HG03139 (cell line): Measurements from ENCODE around the gene MBD5.

Experiments used
- ATAC-seq: cut with Tn5 transposase; IDR thresholded peaks from one replicate; pipeline ENCODE4 v1.9.1; 2021; ENCODE audit not compliant: unreplicated experiment

Gene MBD5

DNA sequence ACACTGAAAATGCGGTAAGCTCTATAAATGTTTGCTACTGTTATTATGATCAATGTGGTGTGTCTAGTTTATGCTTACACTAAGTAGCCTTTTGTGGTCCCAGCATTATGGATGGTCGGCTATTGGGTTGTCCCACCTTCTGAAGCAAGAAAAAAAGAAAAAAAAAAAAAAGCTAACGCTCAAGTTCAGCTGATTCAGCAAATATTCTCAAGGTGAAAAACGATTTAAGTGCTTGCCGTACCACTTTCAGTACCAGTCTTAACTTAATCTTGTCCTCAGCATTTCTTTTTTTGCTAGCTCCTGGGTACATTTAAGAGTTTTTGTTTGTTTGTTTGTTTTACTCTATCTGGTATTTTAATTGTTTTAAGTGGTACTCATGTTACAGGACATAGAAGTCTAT is 87.5 kb downstream of the MBD5 start:
- ATAC-seq: no peak

GRCh38 chr2:148110184-148110583 is 89.3 kb downstream of the MBD5 start:
- no peak for ATAC-seq

GRCh38 chr2:148122788-148123187 is 101.9 kb downstream of the MBD5 start:
- no peak for ATAC-seq

DNA sequence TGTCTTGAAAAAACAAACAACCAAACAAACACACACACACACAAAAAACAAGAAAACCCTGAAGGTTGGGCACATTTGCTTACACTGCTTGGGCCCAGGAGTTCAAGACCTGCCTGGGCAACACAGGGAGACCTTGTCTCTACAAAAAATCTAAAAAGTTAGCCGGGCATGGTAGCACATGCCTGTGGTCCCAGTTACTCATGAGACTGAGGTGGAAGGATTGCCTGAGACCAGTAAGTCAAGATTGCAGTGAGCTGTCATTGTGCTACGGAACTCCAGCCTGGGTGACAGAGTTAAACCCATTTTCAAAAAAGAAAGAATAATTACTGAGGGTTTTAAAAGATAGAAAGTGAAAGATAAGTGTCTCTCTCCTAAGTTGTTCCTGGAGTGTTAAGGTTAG is 103.4 kb downstream of the MBD5 start:
- no peak for ATAC-seq

DNA sequence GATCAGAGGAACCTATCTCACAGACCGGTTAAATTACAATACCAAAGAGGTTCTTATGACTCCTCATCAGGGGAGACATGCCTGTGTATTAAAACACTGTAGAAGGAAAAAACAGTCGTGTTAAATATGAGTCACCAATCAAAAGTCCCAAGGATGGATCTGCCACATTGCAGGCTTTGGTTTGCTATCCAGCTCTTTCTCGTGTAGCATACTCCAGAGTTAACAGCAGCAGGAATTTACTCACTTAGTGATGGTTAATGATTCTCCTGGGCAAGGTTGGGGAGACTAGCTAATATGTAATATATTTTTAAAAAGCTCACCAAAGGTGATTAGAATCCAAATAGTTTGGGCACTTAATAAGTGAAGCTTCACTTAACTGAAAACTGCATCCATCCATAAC is 109.7 kb downstream of the MBD5 start:
- ATAC-seq: no peak

- no peak for ATAC-seq
Observed at GRCh38 chr2:148132412-148132811, 111.5 kb downstream of the MBD5 start.

- no peak for ATAC-seq
Observed at GRCh38 chr2:148135705-148136104, 114.8 kb downstream of the MBD5 start.

DNA sequence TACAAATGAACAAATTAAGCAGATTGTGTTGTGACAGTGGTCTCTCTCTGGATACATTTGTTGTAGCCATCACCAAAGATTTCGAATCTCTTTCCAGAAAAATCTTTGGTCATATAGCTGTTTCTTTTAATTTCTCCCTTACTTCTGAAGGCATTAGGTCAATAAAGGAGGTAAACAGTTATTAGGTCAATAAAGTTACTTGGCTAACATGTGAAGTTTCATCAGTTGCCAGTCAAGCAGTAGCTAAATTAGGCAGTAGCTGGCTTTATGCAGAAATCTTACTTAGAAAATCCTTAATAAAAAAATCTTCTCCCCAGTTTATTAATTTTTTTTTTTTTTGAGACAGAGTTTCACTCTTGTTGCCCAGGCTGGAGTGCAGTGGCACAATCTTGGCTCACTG is 115.5 kb downstream of the MBD5 start:
- ATAC-seq: no peak

DNA sequence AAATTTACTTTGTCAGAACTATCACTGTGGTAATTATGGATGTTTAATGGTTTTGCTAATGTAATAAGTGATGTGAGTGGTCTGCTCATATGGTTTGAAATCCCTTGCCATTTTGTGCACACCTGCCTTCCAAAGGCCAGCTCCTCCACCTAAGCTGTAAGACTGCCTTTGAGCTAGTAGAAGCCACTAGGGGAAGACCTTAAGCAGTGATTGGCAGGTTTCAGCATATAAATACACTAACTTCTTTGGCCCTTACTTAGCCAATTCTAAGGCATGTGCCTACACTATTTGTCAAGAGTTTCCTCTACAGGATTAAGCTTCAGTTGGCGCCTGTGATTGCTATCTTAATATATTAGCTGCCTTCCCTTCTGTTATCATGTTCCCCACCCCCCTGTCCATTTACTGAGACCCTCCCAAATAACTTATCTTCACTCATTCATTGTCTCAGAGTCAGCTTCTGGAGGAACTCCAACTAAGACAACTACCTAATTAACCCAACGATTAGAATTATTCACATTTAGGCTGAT is 141.1 kb downstream of the MBD5 start:
- ATAC-seq: no peak

- ATAC-seq: no peak
Observed at GRCh38 chr2:148162871-148163270, 142.0 kb downstream of the MBD5 start.

GRCh38 chr2:148165975-148166374 is 145.1 kb downstream of the MBD5 start:
- ATAC-seq: no peak

- no peak for ATAC-seq
Observed at GRCh38 chr2:148167241-148167766, 146.4 kb downstream of the MBD5 start.

DNA sequence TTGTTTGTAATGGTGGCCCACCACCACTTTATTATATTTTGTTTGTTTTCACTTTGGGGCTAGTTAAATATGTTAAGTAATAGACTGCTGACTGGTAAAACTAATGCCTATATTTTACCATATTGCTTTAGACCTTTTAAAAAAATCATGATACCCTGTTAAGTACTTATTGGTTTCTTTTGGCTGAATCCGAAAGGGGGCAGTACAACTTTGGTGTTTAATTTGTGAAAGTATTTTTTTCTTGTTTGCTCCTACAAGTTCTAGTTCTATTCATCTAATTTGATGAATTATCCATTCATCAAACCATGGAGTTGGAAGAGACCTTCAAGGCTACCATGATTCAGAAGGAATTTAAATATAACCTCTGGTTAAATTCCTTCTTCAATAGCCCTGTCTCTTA is 147.0 kb downstream of the MBD5 start:
- ATAC-seq: no peak

DNA sequence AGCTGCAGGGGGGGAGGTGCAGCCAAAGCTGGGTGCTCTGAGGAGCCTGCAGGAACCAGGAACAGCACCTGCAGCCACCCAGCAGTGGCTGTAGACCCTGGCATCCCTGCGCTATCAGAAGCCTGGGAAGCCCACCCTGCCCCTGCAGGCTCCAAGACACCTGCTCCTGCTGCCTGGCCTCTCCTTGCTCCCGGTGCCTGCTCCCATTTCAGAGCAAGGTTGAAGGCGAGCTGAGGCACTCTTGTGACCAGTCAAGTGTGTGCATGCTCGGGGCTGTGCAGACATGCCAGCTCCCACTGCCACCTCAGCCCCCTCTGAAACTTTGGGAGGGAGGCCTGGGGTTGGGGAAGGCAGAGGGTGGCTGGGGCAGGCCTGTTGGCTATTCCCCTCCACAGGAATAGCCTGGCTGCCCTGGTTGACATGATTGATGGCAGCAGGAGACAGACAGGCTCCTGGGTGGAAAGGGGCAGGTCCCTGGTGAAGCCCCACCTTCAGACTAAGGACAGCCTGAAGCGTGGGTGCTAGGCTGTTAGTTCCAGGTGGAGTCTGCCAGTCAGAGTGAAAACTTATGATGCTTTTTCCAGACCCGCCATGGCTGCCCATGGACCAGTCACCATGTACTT is 151.4 kb downstream of the MBD5 start:
- no peak for ATAC-seq

- ATAC-seq: no peak
Observed at GRCh38 chr2:148173168-148173567, 152.3 kb downstream of the MBD5 start.

- ATAC-seq: no peak
Observed at GRCh38 chr2:148177559-148177958, 156.7 kb downstream of the MBD5 start.

DNA sequence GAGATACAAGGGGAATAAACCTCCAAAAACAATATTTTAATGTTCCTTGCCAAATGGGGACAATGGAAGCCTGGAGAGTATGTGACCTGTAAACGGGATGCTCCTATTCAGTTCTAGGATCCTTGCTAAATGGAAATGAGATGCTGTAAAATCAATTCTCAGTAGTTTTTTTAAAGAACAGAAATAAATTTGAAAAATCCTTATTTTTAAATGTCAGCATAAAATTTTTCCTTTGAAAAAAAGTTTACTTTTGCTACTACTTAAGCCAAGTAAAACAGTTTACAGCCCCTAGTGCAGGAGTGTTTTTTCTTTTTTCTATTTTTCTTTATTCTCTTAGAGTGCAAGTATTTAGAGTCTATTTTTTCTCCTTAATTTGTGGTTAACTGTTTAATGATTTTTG is 158.8 kb downstream of the MBD5 start:
- ATAC-seq: no peak

DNA sequence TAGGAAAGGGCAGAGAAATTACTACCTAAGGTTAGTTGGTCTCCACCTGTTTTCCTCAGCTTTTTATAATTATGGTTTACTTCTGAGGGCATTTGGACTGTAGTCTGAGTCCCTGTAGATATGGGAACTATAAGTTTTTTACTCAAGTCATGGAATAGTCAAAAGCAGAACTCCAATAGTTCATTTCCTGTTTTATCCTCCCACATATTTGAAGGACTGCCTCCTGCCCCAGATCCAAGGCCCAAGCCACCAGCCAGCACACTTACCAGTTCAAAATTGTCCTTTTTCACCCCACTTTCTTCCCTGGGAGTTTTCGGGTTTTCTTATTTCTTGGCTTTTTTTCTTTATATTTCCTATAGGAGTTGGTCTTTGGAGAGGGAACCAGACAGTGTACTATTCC is 164.1 kb downstream of the MBD5 start:
- no peak for ATAC-seq

- ATAC-seq: no peak
Observed at GRCh38 chr2:148194882-148195281, 174.0 kb downstream of the MBD5 start.

- no peak for ATAC-seq
Observed at GRCh38 chr2:148201075-148202004, 180.4 kb downstream of the MBD5 start.

GRCh38 chr2:148202237-148202636 is 181.3 kb downstream of the MBD5 start:
- ATAC-seq: no peak

DNA sequence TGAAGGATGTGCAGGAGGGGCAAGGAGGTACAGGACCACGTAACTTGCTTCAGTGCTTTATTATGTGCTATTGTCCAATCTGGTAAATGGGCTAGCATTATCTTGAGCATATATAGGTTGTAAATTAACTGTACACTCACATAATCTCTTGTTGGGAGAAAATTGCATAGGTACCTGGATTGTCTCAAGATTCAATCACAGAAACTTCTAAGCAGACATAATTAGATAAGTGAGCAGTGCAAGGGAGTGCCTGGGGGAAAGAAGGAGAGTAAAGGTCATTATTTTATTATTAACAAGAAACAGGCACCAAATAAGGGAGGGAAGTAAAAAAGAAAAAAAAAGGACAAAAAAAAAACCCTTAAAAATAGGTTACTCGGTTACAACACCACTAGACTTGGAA is 186.2 kb downstream of the MBD5 start:
- ATAC-seq: no peak
